Endothelial cell of umbilical vein (primary cell): ENCODE measurements around the gene IL2RG. TPM values are rescaled to one million over a fixed set of nuclear protein-coding genes. Genes with fewer than 3 reads are reported as not detected.

ENCODE experiments used
- BruUV-seq: library from RNA; stranded (reverse); fragments of 400-500 nt; replicated peaks from 2 replicates; lab custom pipeline; 2021; lab: Mats Ljungman, UMichigan
- CTCF ChIA-PET: fragments of 300-600, 350-600 bp; sonication (Branson Sonifier 250); formaldehyde crosslinking; loops from one replicate; lab custom pipeline; 2021; ENCODE audit warnings: antibody characterized with exemption, inconsistent platforms; lab: Charles Lee
- POLR2A ChIA-PET: fragments of 300-600, 350-600 bp; sonication (Branson Sonifier 250); formaldehyde crosslinking; loops from one replicate; lab custom pipeline; 2021; ENCODE audit warnings: antibody characterized with exemption, inconsistent platforms; lab: Charles Lee
- DNase-seq: peaks from one replicate; pipeline ENCODE4 v3.0.0-alpha.2; 2011; ENCODE audit warnings: low read depth, low spot score
- FAIRE-seq: peaks from 2 replicates; lab custom pipeline; 2011; peaks lifted over from hg19 to GRCh38; lab: Jason Lieb, UNC
- H2AFZ ChIP-seq: 2 replicates; pipeline ENCODE4 v1.6.0; 2012; ENCODE audit warnings: low read depth, low read length, control low read depth, inconsistent platforms
- H3K27ac ChIP-seq: 2 replicates; pipeline ENCODE4 v1.5.1; 2011; ENCODE audit warnings: low read depth, mild to moderate bottlenecking, control low read depth, low read length, moderate library complexity; ENCODE audit not compliant: insufficient read depth
- H3K27me3 ChIP-seq, 2 experiments: 2 replicates each; pipeline versions ENCODE4 v1.6.0 to v1.6.1; 2011; ENCODE audit warnings: low read length in 2 of 2, mixed read lengths in 1 of 2; ENCODE audit not compliant: control insufficient read depth in 2 of 2, insufficient read depth in 2 of 2
- H3K36me3 ChIP-seq, 2 experiments: 2 replicates in 1 of 2; 3 replicates in 1 of 2; pipeline ENCODE4 v1.5.1; 2011; ENCODE audit warnings: low read length in 2 of 2, mild to moderate bottlenecking in 1 of 2, moderate library complexity in 1 of 2; ENCODE audit not compliant: control insufficient read depth in 2 of 2, insufficient read depth in 2 of 2; ENCODE audit errors: extremely low read depth in 1 of 2
- H3K4me1 ChIP-seq: 3 replicates; pipeline ENCODE4 v1.5.1; 2011; ENCODE audit warnings: mild to moderate bottlenecking, low read length; ENCODE audit not compliant: control insufficient read depth, insufficient read depth; ENCODE audit errors: extremely low read depth
- H3K4me2 ChIP-seq: 2 replicates; pipeline ENCODE4 v1.6.1; 2011; ENCODE audit warnings: low read length, control low read depth, mixed read lengths; ENCODE audit not compliant: insufficient read depth
- H3K4me3 ChIP-seq, 3 experiments: fragments of 200-600 bp in 1 of 3; sonication (generic), shearing (Covaris generic) in 1 of 3; replicated peaks in 1 of 3; 2 replicates each; pipeline ENCODE4 v1.5.1; 2011 to 2016; ENCODE audit warnings: control low read depth in 3 of 3, low read length in 3 of 3, mild to moderate bottlenecking in 2 of 3, inconsistent platforms in 1 of 3, low read depth in 1 of 3, moderate library complexity in 1 of 3; ENCODE audit not compliant: insufficient read depth in 1 of 3
- H3K79me2 ChIP-seq: 2 replicates; pipeline ENCODE4 v1.6.0; 2012; ENCODE audit warnings: low read length, inconsistent platforms; ENCODE audit not compliant: control insufficient read depth, insufficient read depth
- H3K9ac ChIP-seq: replicated peaks from 2 replicates; pipeline ENCODE3; 2011; ENCODE audit warnings: low read length, control low read depth; ENCODE audit not compliant: insufficient read depth; ENCODE audit errors: extremely low read depth
- H3K9me1 ChIP-seq: replicated peaks from 3 replicates; pipeline ENCODE4 v1.6.0; 2011; ENCODE audit warnings: mild to moderate bottlenecking, low read length; ENCODE audit not compliant: control insufficient read depth, insufficient read depth; ENCODE audit errors: extremely low read depth
- H3K9me3 ChIP-seq: replicated peaks from 2 replicates; pipeline ENCODE4 v1.5.1; 2012; ENCODE audit warnings: low read length, inconsistent platforms; ENCODE audit not compliant: control insufficient read depth, insufficient read depth
- H4K20me1 ChIP-seq: replicated peaks from 2 replicates; pipeline ENCODE3; 2011; ENCODE audit warnings: mild to moderate bottlenecking, low read length; ENCODE audit not compliant: control insufficient read depth, insufficient read depth; ENCODE audit errors: extremely low read depth
- CTCF ChIP-seq, 2 donors: IDR thresholded peaks; 1 replicate in 1 of 2; 2 replicates in 1 of 2; pipeline ENCODE4 v1.5.1; 2011; ENCODE audit warnings: low read length in 2 of 2, mild to moderate bottlenecking in 2 of 2, moderate library complexity in 2 of 2, control low read depth in 1 of 2, inconsistent platforms in 1 of 2, low read depth in 1 of 2; ENCODE audit not compliant: insufficient read depth in 1 of 2; ENCODE audit errors: extremely low read depth in 1 of 2
- EZH2 ChIP-seq: IDR thresholded peaks from 2 replicates; pipeline ENCODE4 v1.6.1; 2012; ENCODE audit warnings: borderline replicate concordance, low read depth, mild to moderate bottlenecking, moderate library complexity, low read length, inconsistent platforms; ENCODE audit not compliant: severe bottlenecking
- FOS ChIP-seq: IDR thresholded peaks from 2 replicates; pipeline ENCODE4 v1.6.1; 2011; ENCODE audit warnings: mild to moderate bottlenecking, low read length, moderate library complexity, borderline replicate concordance; ENCODE audit not compliant: insufficient read depth
- GATA2 ChIP-seq: IDR thresholded peaks from 2 replicates; pipeline ENCODE4 v1.7.0; 2011; ENCODE audit warnings: low read depth, mild to moderate bottlenecking, moderate library complexity, mixed read lengths, low read length; ENCODE audit not compliant: insufficient read length, insufficient read depth
- JUN ChIP-seq: IDR thresholded peaks from 2 replicates; pipeline ENCODE4 v1.6.1; 2011; ENCODE audit warnings: borderline replicate concordance, low read depth; ENCODE audit not compliant: insufficient read length, insufficient read depth
- MYC ChIP-seq: IDR thresholded peaks from one replicate; pipeline ENCODE4 v1.6.1; 2011; ENCODE audit warnings: mild to moderate bottlenecking, low read depth, low read length
- POLR2A ChIP-seq: IDR thresholded peaks from 2 replicates; pipeline ENCODE4 v1.6.1; 2012; ENCODE audit warnings: low read depth, mild to moderate bottlenecking, control low read depth, low read length
- POLR2AphosphoS5 ChIP-seq: IDR thresholded peaks from 2 replicates; pipeline ENCODE4 v1.6.1; 2012; ENCODE audit warnings: low read depth, mild to moderate bottlenecking, control low read depth, low read length, moderate library complexity; ENCODE audit not compliant: insufficient read depth
- dilution Hi-C: fragments of 300-500 bp; cut with MboI; formaldehyde crosslinking; loops from one replicate; pipeline ENCODE4 v1.15.0; 2019; ENCODE audit warnings: low sequenced_read_pairs; ENCODE audit not compliant: extremely low pct_ligation_motif_present
- intact Hi-C: fragments of 100-400 bp; cut with micrococcal nuclease; formaldehyde crosslinking; loops from one replicate; pipeline ENCODE4 v1.10.0; 2022
- polyA plus RNA-seq, 4 experiments: library from polyadenylated mRNA; depleted of rRNA in 3 of 4; stranded (reverse) in 3 of 4; unstranded in 1 of 4; fragments of >200 nt; gene quantifications; 2 replicates each; pipeline versions ENCODE4 v1.2.1 to v1.2.3, GENCODE V29; 2011 to 2012; ENCODE audit warnings: missing spikeins in 1 of 4
- total RNA-seq: library from RNA; stranded (reverse); gene quantifications from 2 replicates; pipeline ENCODE4 v1.2.3, GENCODE V29; 2021
- TF ChIP-seq, protein P1 (sequence below): IDR thresholded peaks from 2 replicates; pipeline ENCODE4 v1.6.1; 2011; ENCODE audit not compliant: insufficient read depth, insufficient read length

IL2RG gene
- total and polyA plus RNA-seq, 2 donors (not counting 3 experiments of a cell fraction or from before 2014, with no cell fraction given) = 0.07 TPM; not detected in 1

DNA sequence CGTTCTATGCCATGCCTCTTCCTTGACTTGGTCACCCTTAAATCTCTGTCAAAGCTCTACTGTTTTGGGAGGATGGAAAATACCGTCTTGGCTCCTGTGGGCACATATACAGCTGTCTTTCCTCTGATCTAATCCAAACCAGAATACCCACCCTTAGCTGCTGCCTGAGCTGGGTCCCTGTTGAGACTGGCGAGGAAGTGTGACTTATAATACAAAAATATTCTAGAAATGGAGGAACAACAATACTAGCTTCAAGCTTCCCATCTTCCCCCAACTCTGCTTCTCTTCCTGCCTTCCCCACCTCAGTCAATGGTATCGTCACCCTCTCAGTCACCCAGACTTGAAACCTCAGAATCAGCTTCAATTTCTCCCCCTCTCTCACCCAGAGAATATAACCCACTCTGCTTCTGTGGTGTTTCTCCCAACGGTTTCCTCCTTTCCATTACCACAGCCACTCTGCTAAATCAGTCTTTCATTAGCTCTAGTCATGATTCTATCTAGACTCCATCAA, 599 bp upstream of the IL2RG start:
- H3K4me2 ChIP-seq = no peak overlapping the region
- no peaks in the 10 kb centered on the region for H3K4me1 ChIP-seq
- POLR2A ChIA-PET = no interaction called here
- no peaks in the 10 kb centered on the region for H3K36me3 ChIP-seq
- FAIRE-seq (no peak), DNase-seq (no peak)
- TF ChIP-seq MYC (no peak), EZH2 (no peak), POLR2AphosphoS5 (no peak), FOS (no peak), CTCF (IDR thresholded peaks at IDR 0.05; ENCODE audit: extremely low read depth in 1 of 2, insufficient read depth in 1 of 2, low read depth in 1 of 2, low read length in 2 of 2) (no peak), GATA2 (no peak), POLR2A (no peak), JUN (no peak)
- TF ChIP-seq, protein P1, sequence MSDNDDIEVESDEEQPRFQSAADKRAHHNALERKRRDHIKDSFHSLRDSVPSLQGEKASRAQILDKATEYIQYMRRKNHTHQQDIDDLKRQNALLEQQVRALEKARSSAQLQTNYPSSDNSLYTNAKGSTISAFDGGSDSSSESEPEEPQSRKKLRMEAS = no peak
- no peaks in the 10 kb centered on the region for H3K79me2 ChIP-seq
- H3K9ac ChIP-seq = no peak overlapping the region
- H2AFZ ChIP-seq = no peak overlapping the region
- no TSS peak for BruUV-seq
- dilution Hi-C loops = no loop called here
- H3K9me1 ChIP-seq = no peaks in the 10 kb centered on the region
- H3K9me3 ChIP-seq = no peaks in the 10 kb centered on the region
- H4K20me1 ChIP-seq = no peaks in the 10 kb centered on the region
- no peak overlapping the region for H3K4me3 ChIP-seq
- intact Hi-C loops = loop anchor here (10.0 kb wide), 1 partner anchor 117 kb away; no protein-coding TSS in a partner anchor
- no peak overlapping the region for H3K27ac ChIP-seq
- CTCF ChIA-PET = interaction anchor here (0.9 kb wide), 2 partner anchors 9 to 15 kb away, joined by 3 read pairs; no protein-coding TSS in a partner anchor
- H3K27me3 ChIP-seq = peaks cover 3 to 4% of the 10 kb centered on the region in 2 experiments
